Type B pancreatic cell (in vitro differentiated cells): ENCODE data around the gene MEX3C. TPM values are rescaled to one million over a fixed set of nuclear protein-coding genes. Genes with fewer than 3 reads are reported as not detected.
A peak's percentile ranks its signal among the peaks of the same experiment; 100 is the strongest.

Experiments
- DNase-seq: peaks from one replicate; pipeline ENCODE4 v3.0.0; 2021; ENCODE audit warnings: mixed read lengths; ENCODE audit not compliant: unreplicated experiment; ENCODE audit errors: extremely low spot score
- H3K27ac Mint-ChIP-seq: 2 replicates; pipeline ENCODE4 v1.8.0; 2021; ENCODE audit warnings: mild to moderate bottlenecking, mixed read lengths
- H3K27me3 Mint-ChIP-seq: 2 replicates; pipeline ENCODE4 v1.8.0; 2021; ENCODE audit warnings: mixed read lengths
- H3K36me3 Mint-ChIP-seq: 2 replicates; pipeline ENCODE4 v1.8.0; 2021; ENCODE audit warnings: mixed read lengths
- H3K4me1 Mint-ChIP-seq: one replicate; pipeline ENCODE4 v1.8.0; 2021; ENCODE audit warnings: mixed read lengths; ENCODE audit not compliant: unreplicated experiment
- H3K4me3 Mint-ChIP-seq: 2 replicates; pipeline ENCODE4 v1.8.0; 2021; ENCODE audit warnings: mild to moderate bottlenecking, mixed read lengths
- H3K9me3 Mint-ChIP-seq: 2 replicates; pipeline ENCODE4 v1.8.0; 2021; ENCODE audit warnings: mixed read lengths
- total RNA-seq: library from RNA; stranded (reverse); gene quantifications from 2 replicates; pipeline ENCODE4 v1.2.1, GENCODE V29; 2021; ENCODE audit warnings: low replicate concordance
- TF ChIP-seq, protein P1 (sequence below): fragments of 200-600 bp; sonication (generic); conservative IDR thresholded peaks from 2 replicates; pipeline ENCODE4 v1.5.0; 2021; ENCODE audit warnings: antibody characterized with exemption, mild to moderate bottlenecking

MEX3C gene
- total RNA-seq, 1 donor from 2014 or later, result 69.5 TPM

DNA sequence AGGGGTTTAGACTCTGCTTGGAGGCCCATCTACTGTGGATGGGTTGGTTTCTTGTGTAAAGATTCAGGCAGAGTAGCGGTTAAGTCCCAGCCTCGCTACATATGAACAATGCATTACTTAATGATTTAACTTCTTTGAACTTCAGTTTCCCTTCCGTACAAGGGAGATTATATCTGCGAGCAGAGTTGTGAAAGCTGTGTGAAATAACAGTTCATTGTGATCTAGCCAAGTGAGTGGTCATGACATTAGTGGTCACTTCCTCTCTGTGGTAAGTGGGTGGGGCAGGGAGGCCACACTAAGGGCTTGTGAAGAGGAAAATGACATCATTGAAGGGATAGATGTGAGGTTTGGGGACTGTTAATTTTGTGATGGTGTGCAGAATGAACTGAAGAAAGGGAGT, 14.1 kb upstream of the MEX3C start:
- Mint-ChIP-seq H3K4me1 (peaks cover 1% of the 10 kb centered on the region), H3K27ac (no peak overlapping the region), H3K9me3 (no peaks in the 10 kb centered on the region), H3K4me3 (no peak overlapping the region), H3K36me3 (no peaks in the 10 kb centered on the region), H3K27me3 (no peaks in the 10 kb centered on the region)
- DNase-seq, result no peak
- TF ChIP-seq, protein P1, sequence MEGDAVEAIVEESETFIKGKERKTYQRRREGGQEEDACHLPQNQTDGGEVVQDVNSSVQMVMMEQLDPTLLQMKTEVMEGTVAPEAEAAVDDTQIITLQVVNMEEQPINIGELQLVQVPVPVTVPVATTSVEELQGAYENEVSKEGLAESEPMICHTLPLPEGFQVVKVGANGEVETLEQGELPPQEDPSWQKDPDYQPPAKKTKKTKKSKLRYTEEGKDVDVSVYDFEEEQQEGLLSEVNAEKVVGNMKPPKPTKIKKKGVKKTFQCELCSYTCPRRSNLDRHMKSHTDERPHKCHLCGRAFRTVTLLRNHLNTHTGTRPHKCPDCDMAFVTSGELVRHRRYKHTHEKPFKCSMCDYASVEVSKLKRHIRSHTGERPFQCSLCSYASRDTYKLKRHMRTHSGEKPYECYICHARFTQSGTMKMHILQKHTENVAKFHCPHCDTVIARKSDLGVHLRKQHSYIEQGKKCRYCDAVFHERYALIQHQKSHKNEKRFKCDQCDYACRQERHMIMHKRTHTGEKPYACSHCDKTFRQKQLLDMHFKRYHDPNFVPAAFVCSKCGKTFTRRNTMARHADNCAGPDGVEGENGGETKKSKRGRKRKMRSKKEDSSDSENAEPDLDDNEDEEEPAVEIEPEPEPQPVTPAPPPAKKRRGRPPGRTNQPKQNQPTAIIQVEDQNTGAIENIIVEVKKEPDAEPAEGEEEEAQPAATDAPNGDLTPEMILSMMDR, result no peak

DNA sequence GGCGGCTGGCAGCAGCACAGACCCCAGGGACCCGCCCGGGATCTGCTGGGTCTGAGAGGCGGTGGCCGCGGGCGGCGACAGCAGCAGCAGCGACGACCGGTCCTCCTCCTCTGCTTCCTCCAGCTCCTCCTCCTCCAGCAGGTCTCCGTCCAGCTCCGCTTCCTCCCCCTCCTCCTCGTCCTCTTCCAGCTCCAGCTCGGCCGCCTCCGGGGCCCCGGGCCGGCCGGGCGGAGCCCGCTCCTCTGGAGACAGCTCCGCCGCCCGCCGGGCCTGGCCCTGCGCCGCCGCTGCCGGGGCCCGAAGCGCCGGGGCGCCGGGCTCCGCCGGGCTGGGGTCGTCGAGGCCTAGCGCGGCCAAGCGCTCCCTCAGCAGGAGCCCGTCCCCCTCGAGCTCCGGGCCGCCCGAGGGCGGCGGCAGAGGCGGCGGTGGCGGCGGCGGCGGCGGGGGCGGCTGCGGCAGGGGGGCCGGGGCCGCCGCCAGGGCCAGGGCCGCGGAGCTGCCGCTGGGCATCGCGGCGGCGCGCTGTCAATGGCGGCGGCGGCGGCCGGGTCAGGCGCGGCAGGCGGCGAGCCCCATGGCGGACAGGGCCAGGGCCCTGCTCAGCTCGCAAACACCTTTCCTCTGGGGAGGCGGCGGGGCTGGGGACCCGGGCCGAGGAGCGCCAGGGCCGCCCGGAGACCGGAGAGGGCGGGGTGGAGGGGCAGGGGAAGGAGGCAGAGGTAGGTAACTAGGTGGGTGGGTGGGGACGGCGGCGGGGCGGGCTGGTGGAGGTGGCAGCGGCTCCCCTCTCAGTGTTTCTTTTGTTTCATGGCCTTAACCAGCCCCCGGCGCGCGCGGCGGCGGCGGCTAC, 445 bp downstream of the MEX3C start:
- Mint-ChIP-seq H3K27ac (peak overlapping the region; percentile 100), H3K27me3 (no peaks in the 10 kb centered on the region), H3K4me3 (peak overlapping the region; percentile 98), H3K9me3 (no peaks in the 10 kb centered on the region), H3K4me1 (peaks cover 22% of the 10 kb centered on the region), H3K36me3 (peaks cover 10% of the 10 kb centered on the region)
- TF ChIP-seq, protein P1, result no peak
- peak; percentile 73 for DNase-seq

DNA sequence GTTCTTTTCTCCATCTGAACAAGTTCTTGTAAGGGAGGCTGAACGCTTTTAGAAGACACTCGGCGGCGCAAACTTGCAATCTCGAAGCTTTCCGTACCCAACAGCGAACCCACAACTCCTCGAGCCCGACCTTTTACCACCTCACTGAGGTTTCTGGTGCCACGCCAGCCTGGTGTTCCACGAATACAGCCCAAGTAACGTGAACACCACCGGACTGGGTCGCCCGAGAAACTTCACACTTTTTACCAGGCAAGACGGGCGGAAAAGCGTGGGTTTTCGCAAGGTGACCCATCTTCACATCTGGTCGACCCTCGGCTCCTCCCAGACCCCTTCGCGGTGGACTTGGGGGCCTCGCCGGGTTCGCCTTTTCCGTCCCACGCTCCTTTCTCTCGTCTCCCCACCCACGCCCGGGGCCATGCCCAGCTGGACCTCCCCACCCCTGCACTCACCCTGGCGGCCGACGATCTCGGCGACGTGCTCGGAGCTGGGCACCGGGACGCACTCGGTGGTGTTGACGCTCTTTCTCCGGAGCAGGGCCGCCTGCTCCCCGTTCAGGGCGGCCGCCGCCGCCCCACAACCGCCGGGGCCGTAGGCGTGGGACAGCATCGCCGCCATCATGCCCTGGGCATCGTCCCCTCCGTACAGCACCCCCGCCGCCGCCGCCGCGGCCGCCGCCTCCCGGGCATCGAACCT, 1.2 kb downstream of the MEX3C start:
- Mint-ChIP-seq H3K4me1 (peaks cover 28% of the 10 kb centered on the region), H3K9me3 (no peaks in the 10 kb centered on the region), H3K4me3 (peak overlapping the region; percentile 86), H3K27me3 (no peaks in the 10 kb centered on the region), H3K36me3 (peaks cover 12% of the 10 kb centered on the region), H3K27ac (peak overlapping the region; percentile 96)
- DNase-seq, result no peak
- TF ChIP-seq, protein P1, result peak; percentile 18

DNA sequence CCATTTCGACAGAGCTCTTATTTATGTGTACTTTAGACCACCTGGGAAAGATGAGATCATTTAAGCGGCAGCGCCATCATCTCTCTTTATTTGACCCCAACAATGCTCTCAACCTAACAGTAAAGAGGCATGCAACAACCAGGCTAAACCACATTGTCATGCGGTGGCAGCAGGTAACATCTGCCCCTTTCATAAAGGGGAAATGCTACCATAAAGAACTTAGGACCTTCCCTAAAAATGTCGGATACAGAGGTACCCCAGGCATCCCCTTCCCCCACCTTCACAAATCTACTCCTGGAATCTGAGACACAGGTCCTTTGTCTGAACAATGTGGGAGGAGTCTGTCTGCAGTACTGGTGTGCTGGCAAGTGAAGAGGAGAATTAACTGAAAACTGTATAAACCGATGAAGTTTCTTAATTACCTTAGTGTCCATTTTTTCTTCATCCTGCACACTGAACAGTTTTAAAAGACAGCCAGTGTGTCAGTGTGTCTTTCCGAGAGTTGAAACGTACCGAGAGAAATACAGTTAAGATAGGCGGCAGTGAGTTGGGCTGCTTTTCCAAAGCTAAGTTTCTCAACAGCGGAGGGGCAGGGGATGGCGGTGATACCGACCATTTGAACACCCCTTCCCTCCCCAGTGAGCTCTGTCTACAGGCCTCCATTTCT, 1.9 kb downstream of the MEX3C start:
- peak overlapping the region; percentile 96 for H3K27ac Mint-ChIP-seq
- H3K4me3 Mint-ChIP-seq, result peak overlapping the region; percentile 86
- no peaks in the 10 kb centered on the region for H3K9me3 Mint-ChIP-seq
- H3K4me1 Mint-ChIP-seq, result peaks cover 35% of the 10 kb centered on the region
- DNase-seq, result no peak
- no peaks in the 10 kb centered on the region for H3K27me3 Mint-ChIP-seq
- TF ChIP-seq, protein P1, result no peak
- H3K36me3 Mint-ChIP-seq, result peaks cover 19% of the 10 kb centered on the region

DNA sequence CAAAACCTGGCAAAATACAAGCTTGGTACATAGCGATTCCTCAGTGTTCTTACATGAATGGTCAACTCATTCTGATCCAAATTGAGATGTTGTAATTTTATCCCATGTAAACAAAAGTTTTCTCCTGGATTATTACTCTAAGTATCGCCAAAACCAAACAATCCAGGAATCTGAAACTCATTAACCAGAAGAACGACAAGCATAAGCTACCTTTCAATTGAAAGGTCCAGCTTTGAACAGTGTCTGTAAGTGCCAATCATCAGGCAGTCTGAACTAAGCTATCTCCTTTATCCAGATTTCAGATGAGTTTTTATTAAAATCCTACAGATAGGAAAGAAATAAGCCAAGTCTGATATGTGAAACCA, 2.4 kb downstream of the MEX3C start:
- Mint-ChIP-seq H3K36me3 (peaks cover 21% of the 10 kb centered on the region), H3K27me3 (no peaks in the 10 kb centered on the region), H3K4me1 (peaks cover 40% of the 10 kb centered on the region), H3K9me3 (no peaks in the 10 kb centered on the region), H3K27ac (peak overlapping the region; percentile 96), H3K4me3 (peak overlapping the region; percentile 86)
- TF ChIP-seq, protein P1, result no peak
- DNase-seq, result no peak
